GM10248 (cell line): ENCODE results near the gene CEP162.
"Not testable (repeated sequence)": the region's sequence is repeated elsewhere in the genome, so short reads cannot be mapped to it uniquely, and the experiment has no call there.

ENCODE experiments used
- CTCF ChIA-PET: fragments of 300-600 bp; sonication (Branson Sonifier 250); formaldehyde crosslinking; extraction: SDS; loops from one replicate; lab custom pipeline; 2021; ENCODE audit warnings: antibody characterized with exemption; lab: Yijun Ruan, JAX
- POLR2A ChIA-PET: fragments of 350-650 bp; sonication (Branson Sonifier 250); formaldehyde crosslinking; extraction: SDS; loops from one replicate; lab custom pipeline; 2020; ENCODE audit warnings: antibody characterized with exemption; lab: Yijun Ruan, JAX
- DNase-seq: peaks from one replicate; pipeline ENCODE4 v3.0.0; 2012; ENCODE audit errors: extremely low spot score
- TF ChIP-seq, protein P1 (sequence below): IDR thresholded peaks from 2 replicates; pipeline ENCODE4 v1.5.1; 2012; ENCODE audit warnings: mild to moderate bottlenecking, low read depth; ENCODE audit errors: extremely low read depth, missing control alignments, control extremely low read depth

CEP162 gene

GRCh38 chr6:84093441-84094435, 133.7 kb downstream of the CEP162 start:
- POLR2A ChIA-PET = no interaction called here
- CTCF ChIA-PET = interaction anchor here (0.9 to 1.1 kb wide), 4 partner anchors 10 to 135 kb away, joined by 3 to 4 read pairs (median 3); no protein-coding TSS in a partner anchor
- peak; percentile 12 for DNase-seq
- TF ChIP-seq, protein P1, sequence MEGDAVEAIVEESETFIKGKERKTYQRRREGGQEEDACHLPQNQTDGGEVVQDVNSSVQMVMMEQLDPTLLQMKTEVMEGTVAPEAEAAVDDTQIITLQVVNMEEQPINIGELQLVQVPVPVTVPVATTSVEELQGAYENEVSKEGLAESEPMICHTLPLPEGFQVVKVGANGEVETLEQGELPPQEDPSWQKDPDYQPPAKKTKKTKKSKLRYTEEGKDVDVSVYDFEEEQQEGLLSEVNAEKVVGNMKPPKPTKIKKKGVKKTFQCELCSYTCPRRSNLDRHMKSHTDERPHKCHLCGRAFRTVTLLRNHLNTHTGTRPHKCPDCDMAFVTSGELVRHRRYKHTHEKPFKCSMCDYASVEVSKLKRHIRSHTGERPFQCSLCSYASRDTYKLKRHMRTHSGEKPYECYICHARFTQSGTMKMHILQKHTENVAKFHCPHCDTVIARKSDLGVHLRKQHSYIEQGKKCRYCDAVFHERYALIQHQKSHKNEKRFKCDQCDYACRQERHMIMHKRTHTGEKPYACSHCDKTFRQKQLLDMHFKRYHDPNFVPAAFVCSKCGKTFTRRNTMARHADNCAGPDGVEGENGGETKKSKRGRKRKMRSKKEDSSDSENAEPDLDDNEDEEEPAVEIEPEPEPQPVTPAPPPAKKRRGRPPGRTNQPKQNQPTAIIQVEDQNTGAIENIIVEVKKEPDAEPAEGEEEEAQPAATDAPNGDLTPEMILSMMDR = no peak

- ChIA-PET POLR2A (no interaction called here), CTCF (interaction anchor here (0.8 to 1.8 kb wide), 2 partner anchors 28 to 38 kb away, joined by 3 to 4 read pairs; no protein-coding TSS in a partner anchor)
- DNase-seq = no peak
- TF ChIP-seq, protein P1 = no peak
These were observed 137.9 kb downstream of the CEP162 start for GRCh38 chr6:84089552-84089951.

- CTCF ChIA-PET = interaction anchor here (0.8 kb wide), 1 partner anchor 27 kb away, joined by 3 read pairs; no protein-coding TSS in a partner anchor
- TF ChIP-seq, protein P1 = no peak
- no peak for DNase-seq
- POLR2A ChIA-PET = no interaction called here
These were observed 138.4 kb downstream of the CEP162 start for GRCh38 chr6:84089081-84089480.

DNA sequence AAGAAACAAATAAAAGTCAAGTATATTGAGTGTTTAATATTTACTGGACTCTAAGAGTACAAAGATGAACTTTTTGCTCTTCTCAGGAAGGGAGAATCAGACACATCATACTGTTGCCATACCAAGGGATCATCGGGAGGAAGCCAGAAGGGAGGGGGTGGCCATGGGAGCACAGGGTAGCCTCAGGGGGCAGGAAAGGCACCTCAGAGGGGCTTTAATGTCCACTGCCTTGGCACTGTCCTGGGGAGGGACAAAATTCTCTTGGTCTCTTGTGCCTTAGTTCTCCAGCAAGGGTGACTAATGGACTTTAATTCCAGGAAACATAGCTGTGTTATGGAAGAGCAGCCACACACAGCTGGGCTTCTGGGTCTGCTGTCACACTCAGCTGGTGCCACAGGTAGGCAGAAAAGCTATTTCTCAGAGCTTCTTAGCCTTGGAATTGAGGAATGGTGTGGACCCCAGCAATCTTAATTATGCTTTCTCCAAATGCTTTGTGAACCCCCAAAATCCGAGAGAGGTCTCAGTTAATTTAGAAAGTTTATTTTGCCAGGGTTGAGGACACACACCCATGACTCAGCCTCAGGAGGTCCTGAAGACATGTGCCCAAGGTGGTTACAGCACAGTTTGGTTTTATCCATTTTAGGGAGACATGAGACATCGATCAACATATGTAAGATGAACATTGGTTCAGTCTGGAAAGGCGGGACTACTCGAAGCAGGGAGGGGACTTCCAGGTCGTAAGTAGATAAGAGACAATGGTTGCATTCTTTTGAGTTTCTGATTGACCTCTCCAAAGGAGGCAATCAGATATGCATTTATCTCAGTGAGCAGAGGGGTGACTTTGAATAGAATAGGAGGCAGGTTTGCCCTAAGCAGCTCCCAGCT, 140.7 kb downstream of the CEP162 start:
- POLR2A ChIA-PET = no interaction called here
- TF ChIP-seq, protein P1 = no peak

DNA sequence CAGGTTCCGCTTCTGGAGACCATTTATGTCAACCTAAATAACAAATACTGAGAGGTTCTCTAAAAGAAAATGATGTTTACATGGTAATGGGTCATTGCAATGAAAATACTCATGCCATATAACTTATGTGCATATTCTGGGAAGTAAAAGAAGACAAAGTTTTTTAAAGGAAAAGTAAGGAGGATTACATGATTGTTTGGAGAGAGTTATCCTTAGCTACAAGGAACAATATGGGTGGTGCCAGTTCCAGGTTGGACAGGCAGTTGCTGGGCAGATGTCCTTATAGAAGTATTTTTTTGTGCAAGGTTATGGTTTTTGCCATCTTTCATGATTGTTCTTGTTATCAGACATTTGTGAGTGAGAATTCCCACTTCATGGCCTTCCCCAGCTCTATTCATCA, 141.4 kb downstream of the CEP162 start:
- DNase-seq = no peak
- ChIA-PET POLR2A (no interaction called here), CTCF (interaction anchor here (1.5 kb wide), 1 partner anchor 11 kb away, joined by 3 read pairs; no protein-coding TSS in a partner anchor)
- TF ChIP-seq, protein P1 = no peak

More for the DNA sequence above, 140.7 kb downstream of the CEP162 start:
- CTCF ChIA-PET = interaction anchor here (1.5 kb wide), 1 partner anchor 10 kb away, joined by 3 read pairs; no protein-coding TSS in a partner anchor
- no peak for DNase-seq

DNA sequence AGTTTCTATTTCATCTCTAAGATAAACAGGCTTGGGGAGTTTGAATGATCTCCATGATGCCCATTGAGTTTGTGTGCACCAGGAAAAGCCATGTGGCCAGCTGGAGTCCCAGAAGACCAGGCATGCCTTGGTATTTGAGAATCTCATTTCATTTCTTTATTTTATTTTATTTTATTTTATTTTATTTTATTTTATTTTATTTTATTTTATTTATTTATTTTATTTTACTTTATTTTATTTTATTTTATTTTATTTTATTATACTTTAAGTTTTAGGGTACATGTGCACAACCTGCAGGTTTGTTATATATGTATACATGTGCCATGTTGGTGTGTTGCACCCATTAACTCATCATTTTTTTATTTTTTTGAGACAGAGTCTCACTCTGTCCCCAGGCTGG, 142.7 kb downstream of the CEP162 start:
- DNase-seq, POLR2A ChIA-PET, CTCF ChIA-PET: not testable (repeated sequence)
